ENCODE data around the gene DSTYK.
A peak's percentile ranks its signal among the peaks of the same experiment; 100 is the strongest.

Gene DSTYK, protein sequence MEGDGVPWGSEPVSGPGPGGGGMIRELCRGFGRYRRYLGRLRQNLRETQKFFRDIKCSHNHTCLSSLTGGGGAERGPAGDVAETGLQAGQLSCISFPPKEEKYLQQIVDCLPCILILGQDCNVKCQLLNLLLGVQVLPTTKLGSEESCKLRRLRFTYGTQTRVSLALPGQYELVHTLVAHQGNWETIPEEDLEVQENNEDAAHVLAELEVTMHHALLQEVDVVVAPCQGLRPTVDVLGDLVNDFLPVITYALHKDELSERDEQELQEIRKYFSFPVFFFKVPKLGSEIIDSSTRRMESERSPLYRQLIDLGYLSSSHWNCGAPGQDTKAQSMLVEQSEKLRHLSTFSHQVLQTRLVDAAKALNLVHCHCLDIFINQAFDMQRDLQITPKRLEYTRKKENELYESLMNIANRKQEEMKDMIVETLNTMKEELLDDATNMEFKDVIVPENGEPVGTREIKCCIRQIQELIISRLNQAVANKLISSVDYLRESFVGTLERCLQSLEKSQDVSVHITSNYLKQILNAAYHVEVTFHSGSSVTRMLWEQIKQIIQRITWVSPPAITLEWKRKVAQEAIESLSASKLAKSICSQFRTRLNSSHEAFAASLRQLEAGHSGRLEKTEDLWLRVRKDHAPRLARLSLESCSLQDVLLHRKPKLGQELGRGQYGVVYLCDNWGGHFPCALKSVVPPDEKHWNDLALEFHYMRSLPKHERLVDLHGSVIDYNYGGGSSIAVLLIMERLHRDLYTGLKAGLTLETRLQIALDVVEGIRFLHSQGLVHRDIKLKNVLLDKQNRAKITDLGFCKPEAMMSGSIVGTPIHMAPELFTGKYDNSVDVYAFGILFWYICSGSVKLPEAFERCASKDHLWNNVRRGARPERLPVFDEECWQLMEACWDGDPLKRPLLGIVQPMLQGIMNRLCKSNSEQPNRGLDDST

DNA sequence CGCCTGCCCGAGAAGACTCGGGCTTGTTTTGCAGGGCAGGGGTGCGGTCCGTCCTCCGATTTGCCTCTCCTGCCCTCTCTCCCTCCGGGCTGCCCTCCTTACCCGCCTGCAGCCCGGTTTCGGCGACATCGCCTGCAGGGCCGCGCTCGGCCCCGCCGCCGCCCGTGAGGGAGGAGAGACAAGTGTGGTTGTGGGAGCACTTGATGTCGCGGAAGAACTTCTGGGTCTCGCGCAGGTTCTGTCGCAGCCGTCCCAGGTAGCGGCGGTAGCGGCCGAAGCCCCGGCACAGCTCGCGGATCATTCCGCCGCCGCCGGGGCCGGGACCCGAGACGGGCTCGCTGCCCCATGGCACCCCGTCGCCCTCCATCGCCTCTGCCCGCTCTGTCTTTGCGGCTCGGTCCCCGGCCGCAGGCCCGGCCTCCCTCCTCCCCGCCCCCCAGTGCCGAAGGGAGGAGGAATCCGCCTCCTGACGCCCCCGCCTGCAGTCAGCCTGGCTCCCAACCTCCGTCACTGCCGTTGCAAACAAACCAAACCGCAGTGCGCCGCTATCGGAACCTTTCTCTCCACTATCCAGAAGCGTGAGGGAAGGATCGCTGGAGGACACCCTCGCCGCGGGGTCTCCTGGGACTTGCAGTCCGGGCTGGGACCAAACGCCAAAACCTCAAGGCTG is at the start of gene DSTYK:
DSTYK (minus strand) TSS at position 534 of the 670 bp plus-strand sequence; CDS start at position 367, 167 bp downstream.
- peak; percentile 98 for DNase-seq (ENCODE audit: low read depth)

DNA sequence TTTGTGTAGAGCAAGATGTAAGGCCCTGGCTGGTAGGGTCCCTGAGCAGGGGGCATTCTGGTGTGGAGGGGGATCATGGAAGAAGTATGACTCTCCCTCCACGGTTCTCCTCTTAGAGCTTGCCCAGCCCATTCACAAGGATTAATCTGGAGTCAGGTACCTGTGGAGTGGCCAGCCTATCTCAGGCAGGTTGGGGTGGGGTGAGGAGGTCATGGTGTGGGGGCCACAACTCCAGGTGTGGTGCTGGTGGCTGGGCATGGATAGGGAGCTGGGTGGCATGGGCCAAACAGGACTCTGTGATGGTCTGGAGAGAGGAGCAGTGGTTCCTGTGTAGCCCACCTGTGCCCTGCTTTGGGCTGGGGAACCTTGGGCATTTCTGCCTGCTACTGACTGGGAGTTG is 48.5 kb upstream of the DSTYK start:
- DNase-seq (ENCODE audit: low read depth) = no peak

DNA sequence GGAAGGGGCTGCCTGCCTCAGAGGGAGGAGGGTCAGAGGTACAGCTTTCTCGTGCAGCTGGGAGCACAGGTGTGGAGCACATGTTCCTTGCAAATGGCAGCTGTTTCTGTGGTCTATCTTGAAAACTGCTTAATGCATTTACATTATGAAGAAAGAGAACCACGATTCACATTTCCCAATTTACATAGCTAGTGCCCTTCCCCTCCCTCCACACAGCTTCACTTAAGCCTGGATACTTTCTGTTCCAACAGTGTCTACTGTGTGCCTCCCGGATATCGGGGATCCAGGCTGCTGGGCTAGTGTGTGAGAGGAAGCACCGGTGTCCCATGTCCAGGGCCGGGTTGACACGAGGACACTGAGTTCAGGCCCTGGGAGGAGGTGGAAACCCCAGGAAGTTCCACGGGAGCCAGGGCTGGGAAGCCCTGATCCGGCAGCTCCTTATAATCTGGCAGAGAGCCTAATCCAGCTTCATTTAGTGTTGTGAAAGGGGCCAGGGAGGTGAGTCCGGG is 47.9 kb upstream of the DSTYK start:
- DNase-seq (ENCODE audit: low read depth) = peak; percentile 51

DNA sequence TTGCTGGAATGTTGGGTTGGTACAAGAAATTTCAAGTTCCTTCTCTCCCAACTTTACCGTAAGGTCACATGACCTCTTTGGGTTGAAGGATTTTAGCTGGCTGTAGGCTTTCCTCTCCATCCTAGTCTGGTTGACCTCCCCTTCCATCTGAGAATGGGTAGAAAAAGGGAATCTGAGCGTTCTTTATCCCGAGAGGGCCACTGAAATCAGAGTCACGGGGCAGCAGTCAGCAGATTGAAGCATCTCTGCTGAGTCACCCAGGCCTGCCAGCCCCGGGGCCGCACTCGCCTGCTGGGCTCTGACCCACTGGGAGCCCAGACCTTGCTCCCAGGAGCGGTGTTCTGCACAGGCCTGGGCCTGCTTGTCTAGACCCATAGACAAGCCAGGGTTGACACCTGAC is 47.2 kb upstream of the DSTYK start:
- peak; percentile 78 for DNase-seq (ENCODE audit: low read depth)

DNA sequence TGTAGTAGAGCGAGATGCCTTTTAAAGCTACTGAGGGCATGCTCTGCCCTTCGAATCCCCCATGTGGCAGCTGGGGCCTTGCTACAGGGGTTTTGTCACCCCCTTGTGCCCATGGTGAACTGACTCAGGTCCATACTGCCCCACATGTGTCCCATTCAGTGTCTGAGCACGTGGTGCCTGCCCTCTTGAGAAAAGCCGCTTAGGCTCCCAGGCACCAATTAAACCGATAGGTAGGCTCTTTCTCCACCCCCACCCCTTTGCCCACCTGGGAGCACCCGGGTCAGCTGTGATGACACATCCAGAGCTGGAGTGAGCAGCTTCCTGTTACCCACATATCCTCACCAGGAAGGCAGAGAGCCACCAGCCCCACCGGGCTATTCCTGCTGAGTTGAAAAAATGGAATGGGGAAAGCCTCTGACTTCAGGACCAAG is 46.8 kb upstream of the DSTYK start:
- no peak for DNase-seq (ENCODE audit: low read depth)

DNA sequence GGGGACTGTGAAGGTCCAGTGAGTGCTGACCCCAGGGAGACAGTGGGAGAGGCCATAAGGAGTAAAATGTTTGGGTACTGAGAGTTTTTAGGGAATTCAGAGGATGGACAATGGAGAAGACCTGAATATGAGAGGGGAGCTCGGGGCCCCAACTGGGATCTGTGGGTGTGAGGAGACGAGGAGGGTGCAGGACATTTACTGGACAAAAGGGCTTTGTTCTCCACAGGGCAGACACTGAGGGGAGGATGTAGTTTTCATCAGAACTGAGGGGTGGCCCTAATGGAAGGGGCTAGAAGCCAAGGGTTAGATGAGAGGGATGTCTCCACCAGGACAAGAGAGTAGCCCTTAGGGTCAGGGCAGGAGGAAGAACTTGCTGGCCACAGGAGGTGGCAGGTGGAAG is 46.2 kb upstream of the DSTYK start:
- no peak for DNase-seq (ENCODE audit: low read depth)

DNA sequence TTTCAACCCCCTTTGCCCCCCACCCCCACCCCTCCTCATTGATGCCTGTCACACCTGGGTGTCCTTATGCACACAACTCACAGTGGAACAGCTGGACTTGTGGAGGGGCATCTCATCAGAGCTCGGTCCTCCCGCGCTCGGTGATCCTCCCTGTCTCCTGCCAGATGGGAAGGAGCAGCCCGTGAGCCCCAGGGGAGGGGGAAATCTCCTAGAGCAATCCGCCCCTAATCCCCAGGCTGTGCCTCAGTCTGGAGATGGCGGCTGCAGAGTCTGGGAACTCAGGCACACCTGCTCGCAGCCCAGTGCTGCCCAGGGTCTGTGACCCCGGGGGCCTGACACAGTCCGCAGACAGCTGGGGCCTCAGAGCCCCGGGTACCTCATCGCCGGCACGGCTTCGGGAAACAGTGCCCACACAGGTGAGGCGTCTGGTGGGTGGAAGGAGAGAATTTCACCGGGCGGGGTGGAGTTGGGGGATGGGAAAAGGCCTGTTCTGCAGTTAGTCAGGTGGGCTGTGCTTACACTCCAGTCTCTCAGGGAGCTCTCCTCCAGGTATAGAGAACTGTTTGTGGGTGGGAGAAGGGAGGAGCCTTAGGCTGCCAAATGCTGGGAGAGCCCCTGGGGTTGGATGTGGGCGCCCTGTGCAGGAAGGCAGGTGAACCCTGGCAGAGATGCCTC is 45.6 kb upstream of the DSTYK start:
- DNase-seq (ENCODE audit: low read depth) = no peak

DNA sequence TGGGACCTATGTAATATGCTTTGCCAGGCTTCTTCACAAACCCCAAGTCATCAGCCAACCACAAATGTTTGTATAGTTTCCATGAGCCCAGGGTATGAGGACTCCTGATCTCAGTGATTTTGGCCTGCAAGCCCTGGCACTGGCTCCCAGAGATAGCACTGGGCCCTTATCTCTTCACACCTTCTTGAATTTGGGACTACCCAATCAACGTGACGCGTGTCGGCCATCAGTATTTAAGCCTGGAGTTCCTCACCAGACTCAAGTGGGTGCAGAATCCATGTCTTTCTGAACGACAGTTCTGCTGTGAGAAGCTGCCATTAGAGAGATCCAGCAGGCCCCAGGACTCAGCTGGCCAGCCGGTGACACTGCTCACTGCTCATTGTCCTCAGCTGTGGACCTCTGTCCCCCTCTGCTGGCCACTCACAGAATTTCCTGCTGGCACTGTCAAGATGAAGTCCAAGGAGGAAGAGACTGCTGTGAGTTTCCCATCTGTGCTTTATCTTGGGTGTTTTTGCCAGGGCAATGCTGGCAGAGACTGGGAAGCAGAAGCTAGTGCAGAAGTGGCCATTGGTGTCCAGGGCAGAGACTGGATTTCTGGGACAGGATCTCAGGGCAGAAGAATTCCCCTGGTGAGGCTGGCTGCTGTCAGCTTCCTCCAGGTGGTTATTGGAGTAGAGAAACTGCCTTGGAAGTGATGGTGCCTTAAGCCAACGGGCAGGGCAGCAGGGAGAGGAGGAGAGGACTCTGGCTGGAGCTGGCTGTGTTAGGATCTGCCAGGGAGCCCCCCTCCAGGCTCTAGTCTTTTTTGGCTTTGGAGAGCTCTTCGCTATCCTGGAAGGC is 44.7 kb upstream of the DSTYK start:
- DNase-seq (ENCODE audit: low read depth) = peak; percentile 74

DNA sequence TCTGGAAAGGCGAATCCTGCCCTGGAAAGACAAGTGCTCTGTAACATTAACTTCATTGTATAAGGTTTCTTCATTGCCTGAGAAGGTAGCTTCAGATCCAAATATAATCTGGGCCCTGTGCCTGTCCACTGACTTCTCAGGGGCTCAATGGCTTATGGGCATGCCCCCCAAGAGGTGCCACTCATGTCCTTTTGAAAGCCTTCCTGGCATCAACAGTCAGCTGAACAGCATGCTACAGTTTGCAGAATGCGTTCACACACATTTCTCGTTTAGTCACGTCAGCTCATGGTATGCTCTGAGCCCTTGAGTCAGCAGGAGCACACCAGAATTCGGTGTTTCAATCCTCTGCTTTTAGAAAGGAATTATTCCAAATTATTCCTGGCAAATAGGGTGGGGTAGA is 40.1 kb upstream of the DSTYK start:
- no peak for DNase-seq (ENCODE audit: low read depth)

DNA sequence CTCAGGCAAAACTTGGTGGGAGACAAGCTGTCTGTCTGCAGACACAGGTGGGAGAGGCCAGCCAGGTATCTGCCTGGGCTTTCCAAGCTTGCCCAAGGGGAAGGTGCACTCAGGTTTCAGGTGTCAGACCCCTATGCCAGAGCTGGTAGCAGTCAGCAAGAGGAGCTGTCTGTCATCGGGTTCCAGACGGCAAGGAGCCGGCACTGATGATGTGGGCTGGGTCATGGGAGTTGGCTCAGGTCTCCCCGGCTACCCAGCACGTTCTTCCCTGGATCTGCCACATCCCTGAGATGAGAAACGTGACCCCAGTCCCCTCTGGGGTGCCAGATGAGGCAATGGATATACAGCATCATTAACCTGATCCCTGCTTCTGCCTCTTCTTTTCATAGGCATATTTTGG is 39.2 kb upstream of the DSTYK start:
- DNase-seq (ENCODE audit: low read depth) = no peak

DNA sequence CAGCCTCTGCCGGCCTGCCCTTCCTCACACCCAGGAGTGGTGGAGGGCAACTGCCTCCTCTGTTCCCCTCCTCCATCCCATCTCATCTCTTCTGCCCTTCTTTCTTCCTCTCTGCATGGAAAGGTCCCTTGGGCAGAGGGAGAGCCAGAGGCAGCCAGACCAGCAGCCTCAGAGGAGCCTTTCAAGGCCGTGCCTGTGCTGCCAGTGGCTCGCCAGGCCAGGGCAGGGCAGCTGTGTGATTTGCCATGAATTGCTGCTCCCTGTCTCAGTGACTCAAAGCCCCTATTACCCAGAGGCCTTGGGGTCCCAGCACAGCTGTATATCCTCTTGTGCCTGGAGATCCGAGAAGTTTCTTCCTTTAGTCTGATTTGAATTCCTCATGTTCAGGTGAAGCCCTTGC is 38.1 kb upstream of the DSTYK start:
- DNase-seq (ENCODE audit: low read depth) = no peak

DNA sequence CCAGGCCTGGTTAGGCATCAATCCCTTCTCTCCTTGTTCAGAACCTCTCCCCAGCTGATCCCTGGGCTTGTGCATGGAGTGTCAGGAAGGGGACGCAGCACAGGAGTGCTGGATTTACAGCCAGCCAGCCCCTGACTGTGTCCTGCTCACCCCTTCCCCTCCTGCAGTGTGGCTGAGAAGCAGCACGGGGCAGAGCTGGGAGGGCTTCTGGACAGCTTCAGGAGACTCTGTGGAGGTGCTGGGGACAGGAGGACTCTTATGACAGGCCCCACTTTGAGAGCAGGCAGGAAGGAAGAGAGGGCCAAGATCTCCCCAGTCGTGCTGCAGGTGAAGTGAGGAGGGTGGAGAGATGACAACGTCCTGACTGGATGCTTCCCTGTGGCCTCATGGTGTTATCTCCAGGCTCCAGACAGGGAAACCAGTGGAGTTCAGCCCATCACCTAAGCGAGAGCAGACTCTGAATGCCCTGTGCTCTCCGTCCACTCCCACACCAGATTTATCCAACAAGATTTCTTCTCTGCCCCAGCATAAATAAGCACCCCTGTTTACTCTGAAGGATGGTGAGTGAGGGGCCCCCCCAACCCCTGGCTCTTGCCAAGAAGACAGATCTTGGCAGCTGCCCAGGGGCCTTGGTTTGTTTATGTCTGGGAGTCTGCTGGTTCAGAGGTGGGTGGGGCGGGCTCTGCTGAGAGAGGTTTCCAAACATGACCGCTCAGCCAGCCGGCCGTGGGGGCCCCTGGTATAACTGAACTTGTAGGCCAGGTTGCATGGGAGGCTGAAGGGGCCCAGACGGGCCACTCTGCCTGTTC is 37.5 kb upstream of the DSTYK start:
- peak; percentile 86 for DNase-seq (ENCODE audit: low read depth)

DNA sequence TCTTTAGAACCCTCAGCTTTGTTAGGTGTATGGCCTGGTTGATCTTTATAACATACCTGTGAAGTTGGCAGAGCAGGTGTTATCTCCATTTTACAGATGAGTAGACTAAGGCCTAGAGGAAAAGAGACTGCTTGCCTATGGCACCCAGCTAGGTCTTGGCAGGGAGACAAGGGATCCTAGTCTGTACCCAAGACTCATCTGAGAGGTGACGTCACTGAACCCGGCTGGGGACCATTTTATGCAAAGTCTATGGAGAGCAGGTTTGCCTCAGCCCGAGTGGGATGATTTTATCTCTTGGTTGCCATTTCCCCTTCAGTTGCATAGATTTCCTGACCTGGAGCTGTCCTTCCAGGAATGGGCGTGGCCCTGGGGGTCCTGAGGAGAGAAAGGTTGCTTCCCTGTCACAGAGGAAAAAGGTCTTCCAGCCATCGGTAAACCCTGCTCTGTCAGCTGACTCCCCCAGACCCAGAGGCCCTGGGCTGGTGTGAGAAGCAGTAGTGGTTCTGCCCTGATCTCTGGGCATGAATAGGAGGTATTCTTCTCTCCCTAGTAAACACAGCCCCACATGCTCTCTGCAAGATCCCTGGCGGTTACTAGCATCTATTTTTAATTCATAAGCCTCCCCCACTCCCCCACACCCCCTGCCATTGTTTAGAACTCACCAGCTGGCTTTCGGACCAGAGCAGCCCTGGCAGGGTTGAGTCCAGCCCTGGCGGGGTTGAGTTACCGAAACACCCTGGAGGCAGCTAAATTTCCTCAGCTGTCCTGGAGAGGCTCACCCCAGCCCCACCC is 35.8 kb upstream of the DSTYK start:
- DNase-seq (ENCODE audit: low read depth) = no peak

DNA sequence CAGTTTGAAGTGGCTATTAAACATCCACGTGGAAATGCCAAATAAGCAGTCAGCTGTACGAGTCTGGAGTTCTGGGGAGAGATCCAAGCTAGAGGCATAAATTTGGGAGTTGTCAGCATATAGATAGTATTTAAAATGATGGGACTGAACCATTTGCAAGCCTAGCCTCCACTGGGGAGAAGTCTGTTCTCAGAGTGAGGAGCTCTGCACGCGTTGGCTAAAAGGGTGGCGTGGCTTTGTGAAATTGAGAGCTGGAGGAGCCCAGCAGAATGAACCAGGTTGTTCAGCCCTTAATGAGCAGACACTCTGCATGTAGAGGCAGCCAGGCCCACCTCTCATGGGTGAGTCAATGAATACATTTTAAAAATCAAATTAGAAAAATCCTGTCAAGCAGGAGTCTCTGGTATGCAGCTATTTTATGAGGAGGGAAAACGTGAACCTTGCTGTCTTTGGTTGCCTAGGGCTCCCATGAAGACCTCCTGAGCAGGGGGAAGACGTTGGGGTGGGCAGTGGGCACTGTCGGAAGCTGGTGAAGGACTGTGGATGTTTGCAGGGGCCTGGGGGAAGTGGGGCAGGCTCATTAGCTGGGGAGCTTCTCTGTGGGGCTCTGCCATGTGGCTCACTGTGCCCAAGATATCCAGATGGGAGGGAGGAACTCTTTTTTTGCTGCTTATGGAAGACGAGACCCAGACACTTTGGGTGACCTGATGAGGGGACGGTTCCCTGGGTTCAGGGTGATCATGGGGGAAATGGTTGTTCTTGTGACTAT is 35.0 kb upstream of the DSTYK start:
- no peak for DNase-seq (ENCODE audit: low read depth)

DNA sequence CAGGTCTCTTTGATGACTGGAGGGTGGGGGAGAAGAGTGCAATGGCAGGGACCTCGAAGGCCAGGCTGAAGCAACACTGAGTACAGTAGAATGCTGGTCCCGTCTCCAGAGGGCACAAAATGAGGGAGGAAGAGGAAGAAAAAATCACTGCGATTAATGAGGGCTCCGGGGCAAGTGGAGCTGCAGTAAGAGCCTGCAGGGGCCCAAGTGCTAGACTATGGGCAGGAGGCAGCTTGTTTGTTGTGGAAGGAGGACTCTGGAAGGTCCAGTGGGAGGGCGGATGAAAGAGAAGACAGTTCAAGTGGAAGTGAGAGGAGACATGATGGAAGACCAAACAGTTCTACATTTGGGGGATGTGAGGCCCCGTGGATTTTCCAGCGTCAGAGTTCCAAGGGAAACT is 33.6 kb upstream of the DSTYK start:
- DNase-seq (ENCODE audit: low read depth) = no peak

DNA sequence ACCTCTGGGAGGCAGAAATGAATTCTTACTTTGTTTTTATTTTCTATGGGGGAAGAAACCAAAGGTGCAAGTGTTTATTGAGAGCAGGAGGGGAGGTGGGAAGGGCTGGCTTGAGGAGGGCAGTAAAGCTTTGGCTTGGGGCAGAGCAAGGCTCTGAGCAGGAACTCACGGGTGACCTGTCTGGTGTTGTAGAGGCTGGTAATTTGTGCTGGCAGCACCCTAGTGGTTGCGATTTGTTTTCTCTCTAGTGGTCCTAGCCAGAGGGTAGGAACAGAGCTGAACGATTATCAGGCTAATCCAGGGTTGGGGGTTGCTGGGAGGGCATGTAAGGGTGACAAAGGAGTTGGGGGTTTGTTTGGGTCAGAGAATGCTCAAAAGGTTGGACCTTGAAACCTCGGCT is 32.9 kb upstream of the DSTYK start:
- DNase-seq (ENCODE audit: low read depth) = no peak

DNA sequence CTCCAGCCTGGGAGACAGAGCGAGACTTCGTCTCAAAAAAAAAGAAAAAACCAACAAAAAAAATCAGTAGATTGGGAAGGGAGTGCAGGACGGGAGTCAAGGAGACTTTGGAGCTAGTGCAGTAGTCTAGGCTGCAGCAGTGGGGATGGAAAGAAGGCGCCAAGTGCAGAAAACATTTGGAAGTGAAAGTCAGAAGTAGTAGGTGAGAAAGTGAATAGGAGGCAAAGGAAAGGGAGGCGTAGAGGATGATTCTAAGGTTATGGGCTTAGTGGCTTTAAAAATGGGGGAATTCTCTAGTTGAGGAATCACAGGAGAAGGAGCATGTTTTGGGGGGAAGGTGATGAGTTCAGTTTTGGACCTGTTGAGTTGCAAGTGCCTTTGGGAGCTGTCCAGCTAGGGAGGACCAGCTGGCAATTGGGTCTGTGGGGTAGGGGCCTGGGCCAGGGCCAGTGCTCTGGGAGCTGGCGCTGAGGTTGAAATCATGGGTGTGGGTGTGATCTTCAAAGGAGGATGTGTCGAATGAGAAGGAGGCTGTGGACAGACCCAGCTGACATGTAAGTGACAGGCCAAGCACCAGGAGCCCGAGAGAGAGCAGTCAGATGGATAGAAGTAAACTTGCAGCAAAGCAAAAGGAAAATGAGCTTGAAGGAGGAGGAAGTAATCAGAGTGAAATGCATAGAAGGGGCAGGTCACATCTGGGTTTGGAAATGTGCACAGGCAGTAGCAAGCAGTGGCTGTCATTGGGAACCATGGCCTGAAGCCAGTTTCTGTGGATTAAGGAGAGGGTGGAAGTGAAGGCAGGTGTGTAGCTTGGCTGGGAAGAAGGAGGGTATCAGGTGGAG is 32.1 kb upstream of the DSTYK start:
- no peak for DNase-seq (ENCODE audit: low read depth)

Measured in iris pigment epithelial cell (primary cell).